WTC11 (cell line): ENCODE results near the gene MMP21.

ENCODE experiments used
- CBFB ChIP-seq: sonication (generic); formaldehyde crosslinking; IDR thresholded peaks from 2 replicates; pipeline ENCODE4 v1.8.1; 2022; ENCODE audit warnings: mild to moderate bottlenecking, low read depth, missing genetic modification reagents
- SP1 ChIP-seq: sonication (generic); formaldehyde crosslinking; conservative IDR thresholded peaks from 2 replicates; pipeline ENCODE4 v1.8.1; 2022; ENCODE audit warnings: missing genetic modification reagents
- TF ChIP-seq, protein P1 (sequence below): fragments of 200-600 bp; IDR thresholded peaks from 2 replicates; pipeline ENCODE4 v1.8.0; 2022; ENCODE audit warnings: antibody characterized with exemption

DNA sequence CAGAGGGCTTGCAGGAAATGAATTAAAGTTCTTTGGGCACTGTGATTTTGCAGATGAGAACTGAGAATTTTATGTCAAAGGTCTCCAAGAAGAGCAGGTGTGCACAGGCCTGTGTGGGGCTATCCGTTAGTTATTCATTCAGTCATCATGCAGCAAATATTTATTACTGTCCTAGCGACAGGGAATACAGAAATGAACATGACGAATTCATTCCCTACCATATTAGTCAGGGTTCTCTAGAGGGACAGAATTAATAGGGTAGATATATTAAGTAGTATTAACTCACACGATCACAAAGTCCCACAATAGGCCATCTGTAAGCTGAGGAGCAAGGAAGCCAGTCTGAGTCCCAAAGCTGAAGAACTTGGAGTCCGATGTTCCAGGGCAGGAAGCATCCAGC, 2.9 kb upstream of the MMP21 start:
- TF ChIP-seq SP1 (CRISPR knock-in tag): no peak
- TF ChIP-seq CBFB (CRISPR knock-in tag): no peak
- TF ChIP-seq, protein P1, sequence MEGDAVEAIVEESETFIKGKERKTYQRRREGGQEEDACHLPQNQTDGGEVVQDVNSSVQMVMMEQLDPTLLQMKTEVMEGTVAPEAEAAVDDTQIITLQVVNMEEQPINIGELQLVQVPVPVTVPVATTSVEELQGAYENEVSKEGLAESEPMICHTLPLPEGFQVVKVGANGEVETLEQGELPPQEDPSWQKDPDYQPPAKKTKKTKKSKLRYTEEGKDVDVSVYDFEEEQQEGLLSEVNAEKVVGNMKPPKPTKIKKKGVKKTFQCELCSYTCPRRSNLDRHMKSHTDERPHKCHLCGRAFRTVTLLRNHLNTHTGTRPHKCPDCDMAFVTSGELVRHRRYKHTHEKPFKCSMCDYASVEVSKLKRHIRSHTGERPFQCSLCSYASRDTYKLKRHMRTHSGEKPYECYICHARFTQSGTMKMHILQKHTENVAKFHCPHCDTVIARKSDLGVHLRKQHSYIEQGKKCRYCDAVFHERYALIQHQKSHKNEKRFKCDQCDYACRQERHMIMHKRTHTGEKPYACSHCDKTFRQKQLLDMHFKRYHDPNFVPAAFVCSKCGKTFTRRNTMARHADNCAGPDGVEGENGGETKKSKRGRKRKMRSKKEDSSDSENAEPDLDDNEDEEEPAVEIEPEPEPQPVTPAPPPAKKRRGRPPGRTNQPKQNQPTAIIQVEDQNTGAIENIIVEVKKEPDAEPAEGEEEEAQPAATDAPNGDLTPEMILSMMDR: no peak
